OCI-LY7 (cell line): ENCODE measurements around the gene ABL2.

ENCODE experiments used
- EZH2phosphoT487 ChIP-seq: fragments of 200-600 bp; sonication (generic); IDR thresholded peaks from 2 replicates; pipeline ENCODE4 v1.6.1; 2018; ENCODE audit warnings: low read depth, borderline replicate concordance, mild to moderate bottlenecking, mixed run types, antibody characterized with exemption, low read length, moderate library complexity, mixed read lengths
- TF ChIP-seq, protein P1 (sequence below): fragments of 200-600 bp; sonication (generic); conservative IDR thresholded peaks from 2 replicates; pipeline ENCODE4 v1.5.1; 2014; ENCODE audit warnings: mild to moderate bottlenecking, antibody characterized with exemption, low read length, moderate library complexity, mixed read lengths

DNA sequence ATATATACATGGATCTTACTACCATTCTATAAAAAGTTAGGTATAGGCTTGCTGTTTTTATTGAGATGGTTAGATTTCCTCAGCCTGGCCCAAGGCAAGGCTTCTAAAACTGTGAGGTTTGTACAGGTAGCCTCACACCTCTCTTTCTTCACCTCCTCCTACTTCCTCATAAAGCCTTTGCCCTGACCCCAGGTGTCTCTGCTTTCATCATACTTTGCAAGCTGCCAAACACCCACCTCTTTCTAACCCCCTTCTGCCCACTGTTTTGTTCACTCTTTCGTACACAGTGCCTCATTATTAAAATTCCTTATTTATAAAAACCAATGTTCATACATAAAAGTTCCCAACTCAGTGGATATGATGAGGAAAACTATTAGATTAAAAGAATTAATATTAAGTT, 32.7 kb upstream of the ABL2 start:
- TF ChIP-seq, protein P1, sequence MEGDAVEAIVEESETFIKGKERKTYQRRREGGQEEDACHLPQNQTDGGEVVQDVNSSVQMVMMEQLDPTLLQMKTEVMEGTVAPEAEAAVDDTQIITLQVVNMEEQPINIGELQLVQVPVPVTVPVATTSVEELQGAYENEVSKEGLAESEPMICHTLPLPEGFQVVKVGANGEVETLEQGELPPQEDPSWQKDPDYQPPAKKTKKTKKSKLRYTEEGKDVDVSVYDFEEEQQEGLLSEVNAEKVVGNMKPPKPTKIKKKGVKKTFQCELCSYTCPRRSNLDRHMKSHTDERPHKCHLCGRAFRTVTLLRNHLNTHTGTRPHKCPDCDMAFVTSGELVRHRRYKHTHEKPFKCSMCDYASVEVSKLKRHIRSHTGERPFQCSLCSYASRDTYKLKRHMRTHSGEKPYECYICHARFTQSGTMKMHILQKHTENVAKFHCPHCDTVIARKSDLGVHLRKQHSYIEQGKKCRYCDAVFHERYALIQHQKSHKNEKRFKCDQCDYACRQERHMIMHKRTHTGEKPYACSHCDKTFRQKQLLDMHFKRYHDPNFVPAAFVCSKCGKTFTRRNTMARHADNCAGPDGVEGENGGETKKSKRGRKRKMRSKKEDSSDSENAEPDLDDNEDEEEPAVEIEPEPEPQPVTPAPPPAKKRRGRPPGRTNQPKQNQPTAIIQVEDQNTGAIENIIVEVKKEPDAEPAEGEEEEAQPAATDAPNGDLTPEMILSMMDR: no peak
- TF ChIP-seq EZH2phosphoT487: no peak
